Neural cell (in vitro differentiated cells): ENCODE results near the gene LAYN. TPM values are rescaled to one million over a fixed set of nuclear protein-coding genes. Genes with fewer than 3 reads are reported as not detected.

Source experiments
- H2AFZ ChIP-seq: fragments of 200-600, 300-800 bp; sonication (generic), shearing (Covaris generic); 2 replicates; pipeline ENCODE4 v1.6.0; 2014; ENCODE audit warnings: low read depth, mild to moderate bottlenecking, antibody characterized with exemption, low read length, moderate library complexity
- H3F3A ChIP-seq: fragments of 200-600 bp; shearing (Covaris generic); 2 replicates; pipeline ENCODE4 v1.6.1; 2016; ENCODE audit warnings: mild to moderate bottlenecking, moderate library complexity, mixed read lengths, antibody characterized with exemption, low read length; ENCODE audit not compliant: insufficient read depth, poor library complexity, severe bottlenecking
- H3K27ac ChIP-seq: fragments of 200-600, 300-800 bp; sonication (generic), shearing (Covaris generic); 2 replicates; pipeline ENCODE4 v1.5.1; 2014; ENCODE audit warnings: mild to moderate bottlenecking, low read length, moderate library complexity
- H3K27me3 ChIP-seq: fragments of 300-800, 200-600 bp; sonication (generic), shearing (Covaris generic); 2 replicates; pipeline ENCODE4 v1.6.0; 2014; ENCODE audit warnings: mild to moderate bottlenecking, low read depth, low read length, moderate library complexity; ENCODE audit not compliant: insufficient read depth
- H3K36me3 ChIP-seq: fragments of 300-800, 200-600 bp; sonication (generic), shearing (Covaris generic); 2 replicates; pipeline ENCODE4 v1.5.1; 2014; ENCODE audit warnings: mild to moderate bottlenecking, antibody characterized with exemption, low read length, moderate library complexity; ENCODE audit not compliant: insufficient read depth
- H3K4me2 ChIP-seq: fragments of 300-800, 200-600 bp; sonication (generic), shearing (Covaris generic); 2 replicates; pipeline ENCODE4 v1.6.0; 2014; ENCODE audit warnings: mild to moderate bottlenecking, low read length
- H3K4me3 ChIP-seq: fragments of 300-800, 200-600 bp; sonication (generic), shearing (Covaris generic); 2 replicates; pipeline ENCODE4 v1.5.1; 2014; ENCODE audit warnings: mild to moderate bottlenecking, low read length, moderate library complexity
- H3K79me2 ChIP-seq: fragments of 200-600 bp; shearing (Covaris generic); replicated peaks from 2 replicates; pipeline ENCODE4 v1.6.0; 2014; ENCODE audit warnings: mild to moderate bottlenecking, low read length, moderate library complexity; ENCODE audit not compliant: insufficient read depth
- H3K9ac ChIP-seq: fragments of 300-800, 200-600 bp; sonication (generic), shearing (Covaris generic); 2 replicates; pipeline ENCODE4 v1.6.1; 2016; ENCODE audit warnings: mild to moderate bottlenecking, low read length, mixed read lengths
- H3K9me2 ChIP-seq: fragments of 200-600 bp; shearing (Covaris generic); 2 replicates; pipeline ENCODE4 v1.6.1; 2016; ENCODE audit warnings: mild to moderate bottlenecking, low read length, mixed read lengths; ENCODE audit not compliant: insufficient read depth
- H3K9me3 ChIP-seq: fragments of 200-600, 300-800 bp; sonication (generic), shearing (Covaris generic); 2 replicates; pipeline ENCODE4 v1.6.1; 2016; ENCODE audit warnings: mild to moderate bottlenecking, mixed run types, low read length, moderate library complexity, mixed read lengths
- H4K20me1 ChIP-seq: fragments of 200-600 bp; shearing (Covaris generic); 2 replicates; pipeline ENCODE4 v1.6.1; 2016; ENCODE audit warnings: mild to moderate bottlenecking, mixed run types; ENCODE audit not compliant: insufficient read depth
- EP300 ChIP-seq: fragments of 450-650 bp; conservative IDR thresholded peaks from 2 replicates; pipeline ENCODE4 v1.6.1; 2014; ENCODE audit warnings: antibody characterized with exemption, mild to moderate bottlenecking, moderate library complexity; ENCODE audit not compliant: poor library complexity, severe bottlenecking
- EZH2 ChIP-seq: fragments of 200-600, 300-800 bp; shearing (Covaris generic), sonication (generic); IDR thresholded peaks from 2 replicates; pipeline ENCODE4 v1.6.1; 2014; ENCODE audit warnings: antibody characterized with exemption, low read length, borderline replicate concordance, mild to moderate bottlenecking; ENCODE audit not compliant: insufficient read depth, poor library complexity, severe bottlenecking
- MXI1 ChIP-seq: fragments of 450-650 bp; conservative IDR thresholded peaks from 2 replicates; pipeline ENCODE4 v1.6.1; 2014; ENCODE audit warnings: antibody characterized with exemption, mild to moderate bottlenecking; ENCODE audit not compliant: poor library complexity, severe bottlenecking
- POLR2AphosphoS5 ChIP-seq: IDR thresholded peaks from 2 replicates; pipeline ENCODE4 v1.6.1; 2012
- RAD21 ChIP-seq: fragments of 450-650 bp; conservative IDR thresholded peaks from 2 replicates; pipeline ENCODE4 v1.6.1; 2014; ENCODE audit warnings: antibody characterized with exemption, mild to moderate bottlenecking, moderate library complexity
- REST ChIP-seq: IDR thresholded peaks from 2 replicates; pipeline ENCODE4 v1.6.1; 2012; ENCODE audit warnings: borderline replicate concordance
- SMC3 ChIP-seq: fragments of 450-650 bp; conservative IDR thresholded peaks from 2 replicates; pipeline ENCODE4 v1.6.1; 2014; ENCODE audit warnings: antibody characterized with exemption, mild to moderate bottlenecking, moderate library complexity; ENCODE audit not compliant: poor library complexity
- TAF1 ChIP-seq: IDR thresholded peaks from 2 replicates; pipeline ENCODE4 v1.6.1; 2012; ENCODE audit warnings: low read depth
- polyA plus RNA-seq: library from polyadenylated mRNA; depleted of rRNA; stranded (reverse); fragments of >200 nt; gene quantifications from 2 replicates; pipeline ENCODE4 v1.2.3, GENCODE V29; 2014
- TF ChIP-seq, protein P1 (sequence below): fragments of 450-650 bp; IDR thresholded peaks from 2 replicates; pipeline ENCODE4 v1.5.1; 2014; ENCODE audit warnings: antibody characterized with exemption, mild to moderate bottlenecking, moderate library complexity; ENCODE audit not compliant: poor library complexity, severe bottlenecking

LAYN gene
- polyA plus RNA-seq, 1 donor from 2014 or later, result not detected

GRCh38 chr11:111604392-111605009 is 64.0 kb downstream of the LAYN start:
- H3K9ac ChIP-seq, result no peak overlapping the region

GRCh38 chr11:111605681-111606080 is 65.2 kb downstream of the LAYN start:
- peaks cover 63% of the 10 kb centered on the region for H3K79me2 ChIP-seq
- TF ChIP-seq REST, result no peak
- TF ChIP-seq EP300, result no peak
- TF ChIP-seq POLR2AphosphoS5, result no peak
- TF ChIP-seq RAD21, result no peak
- TF ChIP-seq, protein P1, sequence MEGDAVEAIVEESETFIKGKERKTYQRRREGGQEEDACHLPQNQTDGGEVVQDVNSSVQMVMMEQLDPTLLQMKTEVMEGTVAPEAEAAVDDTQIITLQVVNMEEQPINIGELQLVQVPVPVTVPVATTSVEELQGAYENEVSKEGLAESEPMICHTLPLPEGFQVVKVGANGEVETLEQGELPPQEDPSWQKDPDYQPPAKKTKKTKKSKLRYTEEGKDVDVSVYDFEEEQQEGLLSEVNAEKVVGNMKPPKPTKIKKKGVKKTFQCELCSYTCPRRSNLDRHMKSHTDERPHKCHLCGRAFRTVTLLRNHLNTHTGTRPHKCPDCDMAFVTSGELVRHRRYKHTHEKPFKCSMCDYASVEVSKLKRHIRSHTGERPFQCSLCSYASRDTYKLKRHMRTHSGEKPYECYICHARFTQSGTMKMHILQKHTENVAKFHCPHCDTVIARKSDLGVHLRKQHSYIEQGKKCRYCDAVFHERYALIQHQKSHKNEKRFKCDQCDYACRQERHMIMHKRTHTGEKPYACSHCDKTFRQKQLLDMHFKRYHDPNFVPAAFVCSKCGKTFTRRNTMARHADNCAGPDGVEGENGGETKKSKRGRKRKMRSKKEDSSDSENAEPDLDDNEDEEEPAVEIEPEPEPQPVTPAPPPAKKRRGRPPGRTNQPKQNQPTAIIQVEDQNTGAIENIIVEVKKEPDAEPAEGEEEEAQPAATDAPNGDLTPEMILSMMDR, result no peak
- no peak for TF ChIP-seq MXI1
- TF ChIP-seq EZH2, result no peak
- no peak for TF ChIP-seq SMC3

More at GRCh38 chr11:111604392-111605009, 64.0 kb downstream of the LAYN start:
- H3K79me2 ChIP-seq, result peaks cover 63% of the 10 kb centered on the region
- no peaks in the 10 kb centered on the region for H4K20me1 ChIP-seq
- H3F3A ChIP-seq, result no peaks in the 10 kb centered on the region
- H2AFZ ChIP-seq, result no peak overlapping the region
- peak overlapping the region; percentile 13 for H3K27ac ChIP-seq
- H3K4me3 ChIP-seq, result peak overlapping the region; percentile 96
- no peaks in the 10 kb centered on the region for H3K9me3 ChIP-seq
- no peaks in the 10 kb centered on the region for H3K9me2 ChIP-seq
- no peaks in the 10 kb centered on the region for H3K36me3 ChIP-seq
- TF ChIP-seq RAD21 (peak; percentile 57), SMC3 (peak; percentile 55), POLR2AphosphoS5 (no peak), TAF1 (no peak), REST (no peak)
- TF ChIP-seq, protein P1, result peak; percentile 80
- peak overlapping the region; percentile 42 for H3K4me2 ChIP-seq
- no peaks in the 10 kb centered on the region for H3K27me3 ChIP-seq

More at GRCh38 chr11:111605681-111606080, 65.2 kb downstream of the LAYN start:
- Histone ChIP-seq H3K36me3 (no peaks in the 10 kb centered on the region), H3F3A (no peaks in the 10 kb centered on the region), H2AFZ (no peak overlapping the region), H4K20me1 (no peaks in the 10 kb centered on the region), H3K27me3 (no peaks in the 10 kb centered on the region), H3K9me3 (no peaks in the 10 kb centered on the region), H3K27ac (no peak overlapping the region), H3K9ac (no peak overlapping the region), H3K9me2 (no peaks in the 10 kb centered on the region), H3K4me3 (peak overlapping the region; percentile 96), H3K4me2 (no peak overlapping the region)
